Measurements from ENCODE around the gene CNTD1.

The CNTD1 gene

DNA sequence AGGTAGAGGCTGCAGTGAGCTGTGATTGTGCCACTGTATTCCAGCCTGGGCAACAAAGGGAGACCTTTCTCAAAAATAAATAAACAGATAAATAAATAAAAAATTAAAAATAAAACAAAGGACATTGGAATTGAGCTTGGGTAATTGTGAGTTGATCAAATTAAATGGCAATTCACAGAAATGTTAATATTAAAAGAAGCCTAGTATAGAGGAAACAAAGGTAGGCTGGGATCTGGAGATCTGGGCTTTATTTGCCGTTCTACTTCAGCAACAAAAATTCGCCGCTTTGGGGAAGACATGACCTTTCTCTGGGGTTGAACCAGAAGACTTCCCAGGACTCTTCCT, 25.7 kb upstream of the CNTD1 start:
- Histone ChIP-seq H3K79me2 (ENCODE audit: insufficient read depth, low read depth) (peaks cover 4% of the 10 kb centered on the region; the same call in 1 of the 2 replicates), H3K4me1 (ENCODE audit: low read depth, poor library complexity, severe bottlenecking) (peaks cover 30% of the 10 kb centered on the region), H3K9ac (peak overlapping the region; percentile 75), H4K20me1 (ENCODE audit: insufficient read depth) (no peaks in the 10 kb centered on the region), H3K27ac (peak overlapping the region; percentile 48), H3K4me2 (peak overlapping the region; percentile 89), H2AFZ (ENCODE audit: low read depth) (peak overlapping the region; percentile 64), H3K4me3 (IDR thresholded peaks at IDR 0.05; ENCODE audit: insufficient read depth, low read depth, low read length) (no peak overlapping the region), H3K27me3 (ENCODE audit: insufficient read depth, low read depth) (no peaks in the 10 kb centered on the region), H3K36me3 (ENCODE audit: insufficient read depth) (no peaks in the 10 kb centered on the region; the same call in 1 of the 2 replicates)
- TF ChIP-seq, protein P1, sequence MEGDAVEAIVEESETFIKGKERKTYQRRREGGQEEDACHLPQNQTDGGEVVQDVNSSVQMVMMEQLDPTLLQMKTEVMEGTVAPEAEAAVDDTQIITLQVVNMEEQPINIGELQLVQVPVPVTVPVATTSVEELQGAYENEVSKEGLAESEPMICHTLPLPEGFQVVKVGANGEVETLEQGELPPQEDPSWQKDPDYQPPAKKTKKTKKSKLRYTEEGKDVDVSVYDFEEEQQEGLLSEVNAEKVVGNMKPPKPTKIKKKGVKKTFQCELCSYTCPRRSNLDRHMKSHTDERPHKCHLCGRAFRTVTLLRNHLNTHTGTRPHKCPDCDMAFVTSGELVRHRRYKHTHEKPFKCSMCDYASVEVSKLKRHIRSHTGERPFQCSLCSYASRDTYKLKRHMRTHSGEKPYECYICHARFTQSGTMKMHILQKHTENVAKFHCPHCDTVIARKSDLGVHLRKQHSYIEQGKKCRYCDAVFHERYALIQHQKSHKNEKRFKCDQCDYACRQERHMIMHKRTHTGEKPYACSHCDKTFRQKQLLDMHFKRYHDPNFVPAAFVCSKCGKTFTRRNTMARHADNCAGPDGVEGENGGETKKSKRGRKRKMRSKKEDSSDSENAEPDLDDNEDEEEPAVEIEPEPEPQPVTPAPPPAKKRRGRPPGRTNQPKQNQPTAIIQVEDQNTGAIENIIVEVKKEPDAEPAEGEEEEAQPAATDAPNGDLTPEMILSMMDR (conservative IDR thresholded peaks at IDR 0.05; ENCODE audit: low read depth, low read length) = no peak

DNA sequence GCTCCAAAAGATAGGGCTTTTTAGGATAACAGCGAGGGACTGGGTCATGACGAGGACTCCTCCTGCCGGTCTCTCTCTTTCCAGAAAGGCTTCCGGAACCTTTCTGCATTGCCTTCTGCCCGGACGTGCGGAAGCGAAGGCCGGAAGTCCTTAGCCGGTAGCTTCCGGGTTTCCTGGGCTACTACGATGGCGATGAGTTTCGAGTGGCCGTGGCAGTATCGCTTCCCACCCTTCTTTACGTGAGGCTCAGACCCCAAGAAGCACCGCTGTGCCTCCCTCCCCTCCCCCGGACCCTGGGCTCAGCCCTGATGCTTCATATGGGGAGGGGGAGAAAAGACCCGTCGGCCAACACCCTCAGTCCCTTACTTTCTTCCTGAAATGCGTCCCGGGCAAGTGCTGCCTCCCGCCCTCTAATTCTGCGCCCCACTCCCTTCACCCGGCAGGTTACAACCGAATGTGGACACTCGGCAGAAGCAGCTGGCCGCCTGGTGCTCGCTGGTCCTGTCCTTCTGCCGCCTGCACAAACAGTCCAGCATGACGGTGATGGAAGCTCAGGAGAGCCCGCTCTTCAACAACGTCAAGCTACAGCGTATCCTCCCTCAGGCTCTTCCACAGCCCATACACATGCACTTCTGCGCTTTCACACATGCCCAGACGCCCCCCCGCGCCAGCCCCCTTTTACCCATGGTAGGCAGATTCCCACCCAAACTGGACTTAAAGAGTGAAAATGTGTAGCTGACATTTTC, 25.2 kb upstream of the CNTD1 start, which contains the start of gene VPS25:
VPS25 (plus strand) TSS at position 160 of the 746 bp plus-strand sequence; CDS start at position 187, 27 bp downstream.
- H3K79me2 ChIP-seq (ENCODE audit: insufficient read depth, low read depth) = peaks cover 4% of the 10 kb centered on the region; the same call in 1 of the 2 replicates
- peak within 1 kb of the TSS; percentile 64 for H2AFZ ChIP-seq (ENCODE audit: low read depth)
- peak within 1 kb of the TSS; percentile 89 for H3K4me2 ChIP-seq
- no peaks in the 10 kb centered on the region for H4K20me1 ChIP-seq (ENCODE audit: insufficient read depth)
- no peaks in the 10 kb centered on the region; the same call in 1 of the 2 replicates for H3K36me3 ChIP-seq (ENCODE audit: insufficient read depth)
- H3K9ac ChIP-seq = peak within 1 kb of the TSS; percentile 75
- peak within 1 kb of the TSS; percentile 48 for H3K27ac ChIP-seq
- H3K4me1 ChIP-seq (ENCODE audit: low read depth, poor library complexity, severe bottlenecking) = peaks cover 30% of the 10 kb centered on the region
- H3K27me3 ChIP-seq (ENCODE audit: insufficient read depth, low read depth) = no peaks in the 10 kb centered on the region
- TF ChIP-seq, protein P1 (conservative IDR thresholded peaks at IDR 0.05; ENCODE audit: low read depth, low read length) = no peak
- no peak within 1 kb of the TSS for H3K4me3 ChIP-seq (IDR thresholded peaks at IDR 0.05; ENCODE audit: insufficient read depth, low read depth, low read length)

DNA sequence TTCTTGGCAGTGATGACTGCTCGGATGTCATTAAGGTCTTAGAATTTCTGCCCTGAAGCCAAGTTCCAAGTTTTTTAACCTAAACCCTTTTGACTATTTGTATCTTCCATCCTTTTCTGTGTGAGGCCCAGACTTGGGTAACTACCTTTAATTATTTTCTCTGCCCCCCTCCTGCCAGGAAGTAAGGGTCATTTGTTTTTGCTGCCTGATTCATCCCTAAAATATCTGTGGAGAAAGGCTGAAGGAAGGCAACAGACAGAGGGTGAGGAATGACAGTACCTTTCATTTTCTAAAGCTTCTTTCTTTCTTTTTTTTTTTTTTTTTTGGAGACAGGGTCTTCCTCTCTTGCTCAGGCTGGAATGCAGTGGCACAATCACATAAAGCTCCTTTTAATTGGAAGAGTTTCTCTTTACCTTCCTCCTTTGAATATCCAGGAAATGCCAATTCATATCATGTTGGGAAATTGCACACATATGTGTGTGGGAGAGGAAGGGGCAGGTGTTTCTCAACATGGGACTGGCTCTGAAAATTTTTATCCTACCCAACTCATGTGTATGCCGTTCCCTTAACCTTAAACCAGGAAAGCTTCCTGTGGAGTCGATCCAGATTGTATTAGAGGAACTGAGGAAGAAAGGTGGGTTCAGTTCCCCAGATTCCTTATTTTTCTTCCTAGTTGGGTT, 24.5 kb upstream of the CNTD1 start:
- peak overlapping the region; percentile 64; the same call in 1 of the 2 replicates for H2AFZ ChIP-seq (ENCODE audit: low read depth)
- peaks cover 4% of the 10 kb centered on the region; the same call in 1 of the 2 replicates for H3K79me2 ChIP-seq (ENCODE audit: insufficient read depth, low read depth)
- H3K9ac ChIP-seq = peak overlapping the region; percentile 75; the same call in 1 of the 2 replicates
- H3K36me3 ChIP-seq (ENCODE audit: insufficient read depth) = no peaks in the 10 kb centered on the region; the same call in 1 of the 2 replicates
- no peaks in the 10 kb centered on the region for H3K27me3 ChIP-seq (ENCODE audit: insufficient read depth, low read depth)
- peak overlapping the region; percentile 48; the same call in 1 of the 2 replicates for H3K27ac ChIP-seq
- no peak overlapping the region for H3K4me3 ChIP-seq (IDR thresholded peaks at IDR 0.05; ENCODE audit: insufficient read depth, low read depth, low read length)
- H3K4me2 ChIP-seq = peak overlapping the region; percentile 89
- H4K20me1 ChIP-seq (ENCODE audit: insufficient read depth) = no peaks in the 10 kb centered on the region
- peaks cover 30% of the 10 kb centered on the region for H3K4me1 ChIP-seq (ENCODE audit: low read depth, poor library complexity, severe bottlenecking)
- TF ChIP-seq, protein P1 (conservative IDR thresholded peaks at IDR 0.05; ENCODE audit: low read depth, low read length) = no peak

DNA sequence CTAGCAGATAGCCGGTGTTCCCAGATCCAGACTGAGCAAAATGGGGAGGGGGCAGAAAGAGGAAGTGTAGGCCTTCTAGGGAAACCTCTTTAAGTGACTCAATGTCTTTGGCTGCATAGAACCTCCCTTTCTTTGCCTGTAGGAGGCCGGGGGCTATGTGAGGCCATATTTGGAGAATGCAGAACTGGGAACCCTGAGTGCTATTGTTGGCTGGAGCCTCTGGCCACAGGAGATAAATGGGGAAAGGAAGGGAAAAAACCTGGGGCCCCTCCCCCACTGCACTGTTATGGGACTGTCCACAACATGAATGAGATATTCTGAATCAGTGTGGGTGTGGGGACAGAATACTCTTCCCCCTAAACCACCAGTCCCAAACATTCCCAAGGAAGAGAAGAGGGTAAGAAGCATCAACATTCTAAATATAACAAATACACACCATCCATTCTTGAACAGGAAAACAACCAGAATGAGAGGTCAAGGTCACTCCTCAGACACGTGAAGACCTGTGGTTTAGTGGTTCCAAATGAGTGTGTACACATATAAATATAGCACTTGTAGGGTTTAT, 23.0 kb upstream of the CNTD1 start:
- no peak overlapping the region for H3K4me3 ChIP-seq (IDR thresholded peaks at IDR 0.05; ENCODE audit: insufficient read depth, low read depth, low read length)
- no peaks in the 10 kb centered on the region for H4K20me1 ChIP-seq (ENCODE audit: insufficient read depth)
- H3K4me1 ChIP-seq (ENCODE audit: low read depth, poor library complexity, severe bottlenecking) = peaks cover 30% of the 10 kb centered on the region
- no peaks in the 10 kb centered on the region; the same call in 1 of the 2 replicates for H3K36me3 ChIP-seq (ENCODE audit: insufficient read depth)
- H3K27ac ChIP-seq = no peak overlapping the region
- H3K27me3 ChIP-seq (ENCODE audit: insufficient read depth, low read depth) = no peaks in the 10 kb centered on the region
- H3K79me2 ChIP-seq (ENCODE audit: insufficient read depth, low read depth) = peaks cover 4% of the 10 kb centered on the region; the same call in 1 of the 2 replicates
- TF ChIP-seq, protein P1 (conservative IDR thresholded peaks at IDR 0.05; ENCODE audit: low read depth, low read length) = no peak
- no peak overlapping the region for H3K9ac ChIP-seq
- no peak overlapping the region for H2AFZ ChIP-seq (ENCODE audit: low read depth)
- no peak overlapping the region for H3K4me2 ChIP-seq
